HG03095 (cell line): ENCODE results near the gene RBM47.
"Not testable (repeated sequence)": the region's sequence is repeated elsewhere in the genome, so short reads cannot be mapped to it uniquely, and the experiment has no call there.

Experiments used
- ATAC-seq: cut with Tn5 transposase; IDR thresholded peaks from one replicate; pipeline ENCODE4 v1.9.1; 2021; ENCODE audit warnings: moderate library complexity; ENCODE audit not compliant: unreplicated experiment

Gene RBM47

DNA sequence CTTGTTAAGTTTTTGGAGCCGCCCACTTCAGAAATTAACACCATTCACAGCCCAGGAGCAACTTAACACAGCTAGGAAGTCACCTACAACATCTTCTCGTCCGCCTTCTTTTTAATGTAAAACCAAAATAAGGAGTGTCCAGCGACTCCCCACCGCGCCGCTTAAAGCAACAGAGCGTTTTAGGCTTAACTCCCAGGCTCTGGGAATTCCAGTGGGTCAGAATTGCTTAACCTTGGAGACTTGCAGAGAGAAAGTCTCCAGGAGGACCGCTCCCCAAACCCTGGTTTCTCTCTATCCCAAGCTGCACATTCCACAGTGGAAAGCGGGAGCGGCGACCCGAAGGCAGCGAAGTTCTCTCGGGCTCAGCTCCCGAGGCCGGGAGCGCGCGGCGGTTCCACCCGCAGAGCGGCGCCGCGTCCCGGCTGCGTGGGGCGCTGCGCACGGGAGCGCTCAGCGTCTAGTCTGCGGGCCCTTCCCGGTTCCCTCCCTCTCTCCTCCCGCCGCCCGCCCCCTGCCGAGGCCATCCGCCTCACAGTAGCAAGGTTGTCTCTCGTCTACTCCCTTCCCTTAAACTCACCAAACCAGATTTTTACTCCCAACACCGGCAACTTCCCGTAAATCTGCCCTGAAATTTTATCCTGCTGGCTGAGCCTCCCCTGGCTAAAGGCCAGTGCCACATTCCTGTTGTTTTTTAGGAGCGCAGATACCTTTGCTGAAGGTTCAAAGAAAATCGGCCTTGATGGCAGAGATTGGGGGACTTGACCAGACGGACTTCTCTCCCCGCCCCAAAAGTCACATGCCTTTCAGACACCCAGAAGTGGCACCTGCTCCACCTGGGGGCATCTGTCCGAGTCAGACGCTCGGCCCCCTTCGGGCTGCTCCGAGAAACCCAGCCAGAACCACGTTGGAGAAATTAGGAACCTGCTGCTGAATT lies at the start of gene RBM47:
Gene RBM47, minus strand, starts transcription at position 464 of the 934 bp plus-strand sequence. CDS start 190,971 bp downstream, outside the sequence.
- ATAC-seq, result peak; percentile 40

DNA sequence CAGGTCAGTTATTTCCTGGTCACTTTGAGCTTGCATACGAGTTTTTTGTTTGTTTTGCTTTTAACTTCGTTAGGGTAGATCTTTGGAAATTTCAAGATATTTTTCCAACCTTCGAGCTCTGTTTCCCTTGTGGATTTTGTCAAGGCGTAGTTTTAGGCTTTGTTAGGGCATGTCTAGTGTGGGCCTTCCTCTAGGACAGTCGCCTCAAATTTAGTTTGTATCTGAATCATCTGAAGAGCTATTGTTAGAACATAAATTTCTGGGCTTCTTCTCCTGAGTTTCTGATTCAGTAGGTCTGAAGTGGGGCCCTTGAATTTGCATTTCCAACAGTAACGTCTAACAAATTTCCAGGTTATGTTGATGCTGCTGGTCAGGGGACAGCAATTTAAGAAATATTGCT lies 48.8 kb upstream of the RBM47 start:
- ATAC-seq, result no peak

GRCh38 chr4:40675166-40675565 lies 45.5 kb upstream of the RBM47 start:
- ATAC-seq, result no peak

- ATAC-seq, result peak; percentile 75
Measured at GRCh38 chr4:40672528-40673522, 43.2 kb upstream of the RBM47 start.

DNA sequence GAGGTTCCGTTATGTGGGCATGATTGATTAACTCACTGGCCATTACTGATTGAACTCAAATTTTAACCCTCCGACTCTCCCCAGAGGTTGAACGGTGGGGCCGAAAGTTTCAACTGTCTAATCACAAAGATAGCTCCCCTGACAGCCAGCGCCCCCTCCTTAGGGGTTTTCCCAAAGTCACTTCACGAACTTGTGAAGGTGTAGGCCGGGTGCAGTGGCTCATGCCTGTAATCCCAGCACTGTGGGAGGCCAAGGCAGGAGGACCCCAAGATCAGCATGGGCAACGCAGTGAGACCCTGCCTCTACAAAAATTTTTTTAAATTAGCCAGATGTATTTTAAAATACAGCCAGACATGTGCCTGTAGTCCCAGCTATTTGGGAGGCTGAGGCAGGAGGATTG lies 39.8 kb upstream of the RBM47 start:
- ATAC-seq, result peak; percentile 34

DNA sequence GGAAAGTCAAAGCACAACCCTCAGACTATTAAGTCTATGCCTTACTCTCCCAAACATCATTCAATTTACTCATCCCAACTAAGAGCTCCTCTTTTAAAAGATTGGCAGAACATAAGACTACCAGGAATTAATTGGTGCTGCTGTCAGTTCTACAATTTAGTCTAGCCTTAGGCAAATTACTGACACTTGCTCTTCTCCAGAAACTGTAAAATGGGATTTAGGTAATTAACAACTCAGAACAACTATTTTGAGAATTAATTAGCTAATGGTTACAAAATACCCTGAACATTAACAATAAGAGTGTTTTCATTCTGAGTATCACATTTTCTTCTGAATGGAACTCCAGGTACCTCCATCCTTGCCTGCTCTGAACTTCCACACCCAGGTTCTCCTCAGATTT lies 36.2 kb upstream of the RBM47 start:
- no peak for ATAC-seq

- ATAC-seq, result peak; percentile 72
Measured at GRCh38 chr4:40662962-40663604, 33.4 kb upstream of the RBM47 start.

DNA sequence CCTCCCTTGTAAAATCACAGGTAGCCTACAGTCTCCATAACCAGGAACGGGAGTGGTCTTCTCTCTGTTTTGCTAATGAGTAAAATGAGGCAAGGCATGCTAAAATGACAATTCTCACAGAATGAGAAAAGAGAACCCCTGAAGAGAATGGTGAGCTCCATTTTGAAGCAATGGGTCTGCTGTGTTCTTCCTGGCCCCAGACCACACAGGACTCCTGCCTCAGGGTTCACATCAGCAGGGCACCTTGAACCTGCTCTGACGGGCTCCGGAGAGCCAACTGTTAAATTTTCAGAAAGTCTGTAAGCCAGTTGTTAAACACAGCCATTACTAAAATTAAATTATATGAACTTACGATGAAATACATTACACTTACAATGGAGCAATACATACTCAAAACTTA lies 32.1 kb upstream of the RBM47 start:
- no peak for ATAC-seq

GRCh38 chr4:40656201-40656863 lies 26.7 kb upstream of the RBM47 start:
- ATAC-seq, result peak; percentile 83

GRCh38 chr4:40651280-40651679 lies 21.6 kb upstream of the RBM47 start:
- no peak for ATAC-seq

DNA sequence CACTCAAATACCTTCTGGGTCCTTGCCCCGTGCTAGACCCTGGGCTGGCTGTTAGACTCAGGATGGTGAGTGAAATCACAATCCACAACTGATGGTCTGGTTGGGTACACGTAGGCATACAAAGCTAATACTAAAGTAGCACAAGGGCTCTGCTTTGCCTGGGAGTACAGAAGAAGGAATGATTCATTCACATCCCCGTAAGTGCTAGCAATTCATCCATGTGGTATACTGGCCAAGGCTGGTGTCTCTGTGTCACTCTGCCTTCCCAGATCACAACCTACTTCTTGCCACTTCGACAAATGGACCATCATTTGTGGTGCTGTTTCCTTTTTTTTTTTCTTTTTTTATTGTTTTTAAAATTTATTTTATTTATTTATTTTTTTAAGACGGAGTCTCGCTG lies 19.7 kb upstream of the RBM47 start:
- no peak for ATAC-seq

- no peak for ATAC-seq
Measured at GRCh38 chr4:40648742-40649281, 19.1 kb upstream of the RBM47 start.

DNA sequence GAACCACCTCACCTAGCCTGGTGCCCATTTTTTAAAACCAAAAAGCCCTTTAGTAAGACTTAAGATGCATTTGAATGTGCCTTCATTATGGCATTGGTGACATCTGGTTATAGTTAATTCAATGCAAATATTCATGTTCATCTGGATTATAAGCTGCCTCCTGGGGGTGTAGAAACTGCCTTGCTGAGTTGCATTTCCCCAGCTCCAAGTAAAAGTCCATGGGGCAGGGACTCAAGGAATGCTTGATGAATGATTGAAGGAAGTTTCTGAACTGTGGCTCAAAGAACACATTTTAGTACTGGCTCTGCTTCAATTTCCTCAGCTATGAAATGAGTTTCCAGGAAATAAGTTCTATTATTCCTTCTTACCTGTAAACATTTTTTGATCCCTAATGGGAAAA lies 18.5 kb upstream of the RBM47 start:
- ATAC-seq, result no peak

- no peak for ATAC-seq
Measured at GRCh38 chr4:40645586-40645985, 15.9 kb upstream of the RBM47 start.

DNA sequence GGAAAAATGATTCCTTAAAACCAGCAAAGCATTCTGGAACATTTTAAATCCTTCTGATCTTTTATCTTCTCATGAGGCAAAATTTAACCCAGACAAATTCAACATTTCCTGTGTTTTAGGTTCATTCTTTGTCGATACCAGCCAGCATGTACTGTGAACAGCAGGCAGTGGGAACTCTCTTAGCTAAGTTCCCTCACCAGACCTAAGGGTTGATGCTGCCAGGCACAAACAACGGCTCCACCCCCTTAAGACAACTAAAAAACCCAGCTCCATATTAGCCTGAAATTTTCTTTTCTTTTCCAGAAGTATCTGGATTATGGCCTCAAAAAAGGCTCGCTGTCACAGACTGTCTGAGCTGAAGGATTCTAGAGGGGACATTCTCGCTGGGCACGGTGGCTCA lies 2.4 kb upstream of the RBM47 start:
- no peak for ATAC-seq

GRCh38 chr4:40630335-40631021 lies 814 bp upstream of the RBM47 start:
- ATAC-seq, result peak; percentile 54

- ATAC-seq, result no peak
Measured at GRCh38 chr4:40628888-40629287, 776 bp downstream of the RBM47 start.

- not testable (repeated sequence) for ATAC-seq
Measured at GRCh38 chr4:40628407-40628806, 1.3 kb downstream of the RBM47 start.

- ATAC-seq, result no peak
Measured at GRCh38 chr4:40627540-40627939, 2.1 kb downstream of the RBM47 start.
